K562 (cell line): ENCODE measurements around the gene CENPA. TPM values are rescaled to one million over a fixed set of nuclear protein-coding genes. Genes with fewer than 3 reads are reported as not detected.
A peak's percentile ranks its signal among the peaks of the same experiment; 100 is the strongest.

Experiments used
- ATF6 ChIP-seq: sonication (generic); formaldehyde crosslinking; IDR thresholded peaks from 2 replicates; pipeline ENCODE4 v1.4.0; 2020; ENCODE audit warnings: mild to moderate bottlenecking, missing genetic modification reagents
- KAT7 ChIP-seq: sonication (generic); formaldehyde crosslinking; IDR thresholded peaks from 2 replicates; pipeline ENCODE4 v1.8.0; 2022; ENCODE audit warnings: missing genetic modification reagents, mild to moderate bottlenecking, borderline replicate concordance
- KHSRP ChIP-seq: fragments of 450-650 bp; IDR thresholded peaks from 2 replicates; pipeline ENCODE4 v1.6.1; 2017
- MLLT1 ChIP-seq, 2 experiments: fragments of 450-650 bp; IDR thresholded peaks; 2 replicates each; pipeline ENCODE4 v1.6.1; 2016
- SP1 ChIP-seq: sonication (generic); formaldehyde crosslinking; IDR thresholded peaks from 2 replicates; pipeline ENCODE4 v1.8.1; 2022; ENCODE audit warnings: mild to moderate bottlenecking, missing genetic modification reagents
- ZBTB33 ChIP-seq: sonication (generic); formaldehyde crosslinking; IDR thresholded peaks from 2 replicates; pipeline ENCODE4 v1.8.1; 2023; ENCODE audit warnings: mild to moderate bottlenecking, missing genetic modification reagents
- ZFP36 ChIP-seq: fragments of 150-350 bp; IDR thresholded peaks from 2 replicates; pipeline ENCODE4 v1.6.1; 2018; ENCODE audit warnings: low read length, low read depth; ENCODE audit not compliant: partially characterized antibody
- ZNF431 ChIP-seq: sonication (generic); formaldehyde crosslinking; IDR thresholded peaks from 2 replicates; pipeline ENCODE4 v1.8.0; 2022; ENCODE audit warnings: mild to moderate bottlenecking, missing genetic modification reagents
- polyA plus RNA-seq, 8 experiments: library from polyadenylated mRNA; depleted of rRNA in 4 of 8; stranded (reverse) in 5 of 8; unstranded in 3 of 8; fragments of >200 nt; fragmentation: Nextera tagmentation in 2 of 8; fragmentation: Illumina TruSeq in 1 of 8; extraction: Ambion mirVana in 2 of 8; extraction: Trizol in 1 of 8; gene quantifications; 2 replicates each; pipeline versions ENCODE4 v1.2.1 to v1.2.3, GENCODE V29; 2011 to 2014; ENCODE audit warnings: inconsistent platforms in 1 of 8, missing spikeins in 1 of 8
- total RNA-seq, 7 experiments: library from RNA; depleted of rRNA in 6 of 7; stranded (reverse); fragments of >200 nt in 6 of 7; fragmentation: Illumina TruSeq in 2 of 7; extraction: Trizol in 2 of 7; gene quantifications; 2 replicates each; pipeline versions ENCODE4 v1.2.1 to v1.2.3, GENCODE V29; 2011 to 2021; ENCODE audit warnings: low replicate concordance in 1 of 7

Gene CENPA
- total and polyA plus RNA-seq, 9 of the 15 experiments (the other 6 are each of a cell fraction or from before 2014, with no cell fraction given): 11.3 to 61.7 (median 44.7) TPM

GRCh38 chr2:26768759-26769088 lies 17.1 kb upstream of the CENPA start (continued):
- TF ChIP-seq ZBTB33 (CRISPR knock-in tag) (0 out of 2 replicates have a peak, but pooled peaks have one; percentile 11), ZNF431 (CRISPR knock-in tag) (peak; percentile 29; the same call in 1 of the 2 replicates), MLLT1 (IDR thresholded peaks at IDR 0.05) (no peak), SP1 (CRISPR knock-in tag) (no peak), KAT7 (CRISPR knock-in tag) (0 out of 2 replicates have a peak, but pooled peaks have one; percentile 35), ZFP36 (no peak), KHSRP (no peak), ATF6 (CRISPR knock-in tag) (0 out of 2 replicates have a peak, but pooled peaks have one; percentile 53)
